DOHH2 (cell line): Measurements from ENCODE around the gene SLC2A9.
"Not testable (repeated sequence)": the region's sequence is repeated elsewhere in the genome, so short reads cannot be mapped to it uniquely, and the experiment has no call there.

Experiments used
- H3F3A ChIP-seq: fragments of 200-600 bp; sonication (generic), shearing (Covaris generic); 2 replicates; pipeline ENCODE4 v1.6.0; 2016; ENCODE audit warnings: antibody characterized with exemption, mild to moderate bottlenecking; ENCODE audit not compliant: control insufficient read depth, insufficient read depth
- H3K27ac ChIP-seq: fragments of 200-600 bp; sonication (generic); 2 replicates; pipeline ENCODE4 v1.5.1; 2014; ENCODE audit warnings: low read depth, mild to moderate bottlenecking, low read length, moderate library complexity
- H3K27me3 ChIP-seq: fragments of 200-600 bp; sonication (generic); 2 replicates; pipeline ENCODE4 v1.6.1; 2014; ENCODE audit warnings: mild to moderate bottlenecking, low read length, mixed read lengths; ENCODE audit not compliant: control insufficient read depth
- H3K36me3 ChIP-seq: fragments of 200-600 bp; sonication (generic); 2 replicates; pipeline ENCODE4 v1.6.1; 2014; ENCODE audit warnings: mild to moderate bottlenecking, low read length, moderate library complexity, mixed read lengths; ENCODE audit not compliant: control insufficient read depth
- H3K4me1 ChIP-seq: fragments of 200-600 bp; sonication (generic); 2 replicates; pipeline ENCODE4 v1.6.1; 2014; ENCODE audit warnings: mild to moderate bottlenecking, low read length, mixed read lengths; ENCODE audit not compliant: control insufficient read depth
- H3K4me2 ChIP-seq: fragments of 200-600 bp; sonication (generic); 2 replicates; pipeline ENCODE4 v1.6.0; 2014; ENCODE audit warnings: mild to moderate bottlenecking, low read length, moderate library complexity
- H3K4me3 ChIP-seq: fragments of 200-600 bp; sonication (generic); 2 replicates; pipeline ENCODE4 v1.5.1; 2014; ENCODE audit warnings: mild to moderate bottlenecking, low read length, mixed read lengths
- H3K79me2 ChIP-seq: fragments of 200-600 bp; sonication (generic); 2 replicates; pipeline ENCODE4 v1.6.1; 2014; ENCODE audit warnings: mild to moderate bottlenecking, low read length, mixed read lengths; ENCODE audit not compliant: control insufficient read depth
- H3K9me2 ChIP-seq: fragments of 200-600 bp; sonication (generic); replicated peaks from 2 replicates; pipeline ENCODE4 v1.6.1; 2014; ENCODE audit warnings: mild to moderate bottlenecking, low read length, mixed read lengths; ENCODE audit not compliant: control insufficient read depth
- H3K9me3 ChIP-seq: fragments of 200-600 bp; sonication (generic); 2 replicates; pipeline ENCODE4 v1.6.1; 2014; ENCODE audit warnings: antibody characterized with exemption, low read length, mixed read lengths; ENCODE audit not compliant: control insufficient read depth, insufficient read depth
- H4K20me1 ChIP-seq: fragments of 200-600 bp; sonication (generic); 2 replicates; pipeline ENCODE4 v1.6.0; 2014; ENCODE audit warnings: low read depth, mild to moderate bottlenecking, antibody characterized with exemption, low read length, moderate library complexity; ENCODE audit not compliant: control insufficient read depth, insufficient read depth
- CTCF ChIP-seq: fragments of 200-600 bp; sonication (generic); IDR thresholded peaks from one replicate; pipeline ENCODE4 v1.5.1; 2014; ENCODE audit warnings: antibody characterized with exemption, mild to moderate bottlenecking, low read depth, low read length; ENCODE audit not compliant: poor library complexity, severe bottlenecking
- EZH2phosphoT487 ChIP-seq: fragments of 200-600 bp; sonication (generic); IDR thresholded peaks from 2 replicates; pipeline ENCODE4 v1.6.1; 2017; ENCODE audit warnings: borderline replicate concordance, mild to moderate bottlenecking, antibody characterized with exemption, low read length, moderate library complexity, mixed read lengths

The SLC2A9 gene

DNA sequence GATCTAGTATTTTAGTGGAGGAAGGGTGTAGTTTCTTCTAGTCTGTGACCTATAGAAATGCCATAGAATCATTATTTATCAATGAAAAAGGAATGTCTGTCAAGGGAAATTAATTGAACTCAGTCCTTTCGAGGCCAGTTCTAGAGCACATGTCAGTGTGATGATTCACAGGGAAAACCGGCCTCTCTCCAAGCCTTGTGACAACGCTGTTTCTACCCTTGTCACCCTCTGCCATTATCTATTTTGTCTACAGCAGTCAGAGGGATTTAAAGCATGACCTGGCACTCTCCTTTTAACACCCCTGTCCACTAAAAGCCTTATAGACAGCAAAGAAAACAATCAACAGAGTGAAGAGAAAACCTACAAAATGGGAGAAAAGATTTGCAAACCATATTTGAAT is 120.0 kb downstream of the SLC2A9 start:
- H3F3A ChIP-seq = no peaks in the 10 kb centered on the region
- no peak overlapping the region for H3K4me2 ChIP-seq
- H3K4me1 ChIP-seq = no peaks in the 10 kb centered on the region
- no peaks in the 10 kb centered on the region for H3K9me2 ChIP-seq
- peaks cover 4% of the 10 kb centered on the region; the same call in 1 of the 2 replicates for H3K27me3 ChIP-seq
- no peaks in the 10 kb centered on the region for H4K20me1 ChIP-seq
- H3K79me2 ChIP-seq = no peaks in the 10 kb centered on the region
- no peak overlapping the region for H3K4me3 ChIP-seq
- no peaks in the 10 kb centered on the region for H3K36me3 ChIP-seq
- no peaks in the 10 kb centered on the region for H3K9me3 ChIP-seq
- no peak overlapping the region for H3K27ac ChIP-seq
- TF ChIP-seq EZH2phosphoT487 = no peak
- TF ChIP-seq CTCF = no peak

GRCh38 chr4:9900633-9901032 is 120.7 kb downstream of the SLC2A9 start:
- not testable (repeated sequence) for H3K4me2 ChIP-seq, H4K20me1 ChIP-seq, H3K4me3 ChIP-seq, H3K27ac ChIP-seq, H3F3A ChIP-seq, H3K9me3 ChIP-seq, H3K4me1 ChIP-seq, H3K36me3 ChIP-seq, H3K9me2 ChIP-seq, H3K79me2 ChIP-seq
- H3K27me3 ChIP-seq = peaks cover 10% of the 10 kb centered on the region; the same call in 1 of the 2 replicates

GRCh38 chr4:9899306-9900055 is 121.8 kb downstream of the SLC2A9 start:
- H4K20me1 ChIP-seq = no peaks in the 10 kb centered on the region
- H3K27ac ChIP-seq = no peak overlapping the region
- no peaks in the 10 kb centered on the region for H3K36me3 ChIP-seq
- no peak for TF ChIP-seq CTCF
- no peak for TF ChIP-seq EZH2phosphoT487
- no peaks in the 10 kb centered on the region for H3K9me2 ChIP-seq
- no peak overlapping the region for H3K4me2 ChIP-seq
- no peaks in the 10 kb centered on the region for H3K79me2 ChIP-seq
- no peaks in the 10 kb centered on the region for H3K9me3 ChIP-seq
- H3K4me3 ChIP-seq = no peak overlapping the region
- no peaks in the 10 kb centered on the region for H3F3A ChIP-seq
- peaks cover 14% of the 10 kb centered on the region; the same call in 1 of the 2 replicates for H3K27me3 ChIP-seq
- H3K4me1 ChIP-seq = no peaks in the 10 kb centered on the region

DNA sequence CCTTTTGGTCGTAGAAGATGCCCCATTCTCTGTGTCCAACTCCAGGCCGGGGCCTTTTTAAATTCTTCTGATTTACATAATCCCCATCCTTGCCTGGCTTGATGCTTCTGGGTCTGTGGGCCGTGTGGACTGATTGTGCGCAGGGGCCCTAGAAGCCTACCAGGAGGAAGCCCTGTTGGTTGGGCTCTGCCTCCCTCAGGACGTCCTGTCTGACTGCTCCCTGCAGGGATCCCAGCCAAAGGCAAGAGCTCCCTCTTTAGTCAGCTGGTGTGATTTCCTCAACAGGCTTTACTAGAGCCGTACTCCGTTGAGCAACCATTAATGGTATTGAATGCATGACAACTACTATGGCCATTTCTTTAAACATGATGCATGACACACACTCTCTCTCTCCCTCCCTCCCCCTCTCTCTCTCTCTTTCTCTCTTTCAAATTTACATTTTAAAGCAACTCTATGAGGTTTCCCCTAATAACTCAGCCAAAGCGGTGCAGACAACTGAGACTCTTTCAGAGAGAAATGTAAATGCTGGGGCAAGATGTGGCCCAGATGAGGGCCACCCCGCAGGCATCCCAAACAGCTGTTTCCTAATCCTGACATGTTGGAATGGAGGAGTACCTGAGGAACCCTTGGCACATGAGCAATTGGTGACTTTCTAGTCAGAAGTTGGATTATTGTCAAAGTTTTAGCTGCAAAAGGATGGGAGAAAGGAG is 122.5 kb downstream of the SLC2A9 start:
- no peaks in the 10 kb centered on the region for H3F3A ChIP-seq
- no peak overlapping the region for H3K27ac ChIP-seq
- H3K27me3 ChIP-seq = peaks cover 15% of the 10 kb centered on the region; the same call in 1 of the 2 replicates
- no peak overlapping the region for H3K4me3 ChIP-seq
- H3K4me1 ChIP-seq = no peaks in the 10 kb centered on the region
- no peaks in the 10 kb centered on the region for H4K20me1 ChIP-seq
- no peak overlapping the region for H3K4me2 ChIP-seq
- H3K36me3 ChIP-seq = no peaks in the 10 kb centered on the region
- H3K9me2 ChIP-seq = no peaks in the 10 kb centered on the region
- H3K9me3 ChIP-seq = no peaks in the 10 kb centered on the region
- TF ChIP-seq CTCF = peak; percentile 16
- TF ChIP-seq EZH2phosphoT487 = no peak
- no peaks in the 10 kb centered on the region for H3K79me2 ChIP-seq
